HepG2 (cell line): ENCODE data around the gene C5orf15.

Experiments
- EZH2 ChIP-seq: conservative IDR thresholded peaks from 2 replicates; pipeline ENCODE4 v1.6.1; 2012; ENCODE audit warnings: mild to moderate bottlenecking, low read depth, low read length, moderate library complexity
- JUNB ChIP-seq: sonication (generic); formaldehyde crosslinking; IDR thresholded peaks from 2 replicates; pipeline ENCODE4 v1.8.0; 2022; ENCODE audit warnings: missing genetic modification reagents, mild to moderate bottlenecking, borderline replicate concordance
- KDM5B ChIP-seq: sonication (generic); formaldehyde crosslinking; IDR thresholded peaks from 2 replicates; pipeline ENCODE4 v1.4.0; 2020; ENCODE audit warnings: missing genetic modification reagents, mild to moderate bottlenecking, borderline replicate concordance
- NCOR1 ChIP-seq: fragments of 200-600 bp; sonication (generic); IDR thresholded peaks from 2 replicates; pipeline ENCODE4 v1.7.0; 2017; ENCODE audit warnings: antibody characterized with exemption, low read length, borderline replicate concordance
- NFE2L1 ChIP-seq: sonication (generic); formaldehyde crosslinking; IDR thresholded peaks from 2 replicates; pipeline ENCODE4 v1.4.0; 2020; ENCODE audit warnings: missing genetic modification reagents, mild to moderate bottlenecking, borderline replicate concordance
- NFIC ChIP-seq: IDR thresholded peaks from 2 replicates; pipeline ENCODE4 v1.6.1; 2012; ENCODE audit warnings: mild to moderate bottlenecking, low read length, inconsistent platforms
- ZNF263 ChIP-seq: sonication (generic); formaldehyde crosslinking; IDR thresholded peaks from 2 replicates; pipeline ENCODE4 v1.4.0; 2020; ENCODE audit warnings: missing genetic modification reagents
- ZNF569 ChIP-seq: sonication (generic); formaldehyde crosslinking; IDR thresholded peaks from 2 replicates; pipeline ENCODE4 v1.5.0; 2020; ENCODE audit warnings: mild to moderate bottlenecking, missing genetic modification reagents, moderate library complexity, borderline replicate concordance
- ZNF724P ChIP-seq: sonication (generic); formaldehyde crosslinking; IDR thresholded peaks from 2 replicates; pipeline ENCODE4 v1.8.0; 2022; ENCODE audit warnings: missing genetic modification reagents, borderline replicate concordance
- TF ChIP-seq, protein P1 (sequence below): sonication (generic); formaldehyde crosslinking; IDR thresholded peaks from 2 replicates; pipeline ENCODE4 v1.5.1; 2020; ENCODE audit warnings: missing genetic modification reagents, mild to moderate bottlenecking, borderline replicate concordance

- TF ChIP-seq JUNB (CRISPR knock-in tag) (no peak), ZNF569 (CRISPR knock-in tag) (no peak), NCOR1 (no peak), KDM5B (peak; percentile 60; the same call in 1 of the 2 replicates), ZNF263 (CRISPR knock-in tag) (no peak; the same call in none of the 2 replicates), NFE2L1 (CRISPR knock-in tag) (no peak), NFIC (no peak), EZH2 (no peak), ZNF724P (CRISPR knock-in tag) (0 out of 2 replicates have a peak, but pooled peaks have one; percentile 5)
- TF ChIP-seq, protein P1, sequence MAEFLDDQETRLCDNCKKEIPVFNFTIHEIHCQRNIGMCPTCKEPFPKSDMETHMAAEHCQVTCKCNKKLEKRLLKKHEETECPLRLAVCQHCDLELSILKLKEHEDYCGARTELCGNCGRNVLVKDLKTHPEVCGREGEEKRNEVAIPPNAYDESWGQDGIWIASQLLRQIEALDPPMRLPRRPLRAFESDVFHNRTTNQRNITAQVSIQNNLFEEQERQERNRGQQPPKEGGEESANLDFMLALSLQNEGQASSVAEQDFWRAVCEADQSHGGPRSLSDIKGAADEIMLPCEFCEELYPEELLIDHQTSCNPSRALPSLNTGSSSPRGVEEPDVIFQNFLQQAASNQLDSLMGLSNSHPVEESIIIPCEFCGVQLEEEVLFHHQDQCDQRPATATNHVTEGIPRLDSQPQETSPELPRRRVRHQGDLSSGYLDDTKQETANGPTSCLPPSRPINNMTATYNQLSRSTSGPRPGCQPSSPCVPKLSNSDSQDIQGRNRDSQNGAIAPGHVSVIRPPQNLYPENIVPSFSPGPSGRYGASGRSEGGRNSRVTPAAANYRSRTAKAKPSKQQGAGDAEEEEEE: no peak
Measured at GRCh38 chr5:134004626-134005416, 36.4 kb upstream of the C5orf15 start, which contains the start of gene VDAC1.
